A673 (cell line): ENCODE data around the gene PRKAR2B.

ENCODE experiments used
- CTCF ChIP-seq: fragments of 300-800, 200-600 bp; sonication (generic); conservative IDR thresholded peaks from 2 replicates; pipeline ENCODE4 v1.5.1; 2017; ENCODE audit warnings: low read depth, mild to moderate bottlenecking, antibody characterized with exemption, low read length, moderate library complexity, mixed read lengths
- EZH2 ChIP-seq: fragments of 200-600 bp; sonication (generic); IDR thresholded peaks from 2 replicates; pipeline ENCODE4 v1.6.1; 2017; ENCODE audit warnings: borderline replicate concordance, low read depth, mild to moderate bottlenecking, mixed read lengths, antibody characterized with exemption, low read length; ENCODE audit not compliant: poor library complexity, severe bottlenecking

GRCh38 chr7:107119376-107120105 is 75.0 kb downstream of the PRKAR2B start:
- TF ChIP-seq CTCF = no peak
- TF ChIP-seq EZH2 = no peak
